Activated CD4-positive, alpha-beta T cell treated with anti-CD3 and anti-CD28 coated beads, Interleukin-2, amount 50 U/mL, for 16 hours (primary cell): ENCODE data around the gene STK40.
A peak's percentile ranks its signal among the peaks of the same experiment; 100 is the strongest.

Experiments
- DNase-seq: peaks from one replicate; pipeline ENCODE4 v3.0.0-alpha.2; 2020

STK40 gene

DNA sequence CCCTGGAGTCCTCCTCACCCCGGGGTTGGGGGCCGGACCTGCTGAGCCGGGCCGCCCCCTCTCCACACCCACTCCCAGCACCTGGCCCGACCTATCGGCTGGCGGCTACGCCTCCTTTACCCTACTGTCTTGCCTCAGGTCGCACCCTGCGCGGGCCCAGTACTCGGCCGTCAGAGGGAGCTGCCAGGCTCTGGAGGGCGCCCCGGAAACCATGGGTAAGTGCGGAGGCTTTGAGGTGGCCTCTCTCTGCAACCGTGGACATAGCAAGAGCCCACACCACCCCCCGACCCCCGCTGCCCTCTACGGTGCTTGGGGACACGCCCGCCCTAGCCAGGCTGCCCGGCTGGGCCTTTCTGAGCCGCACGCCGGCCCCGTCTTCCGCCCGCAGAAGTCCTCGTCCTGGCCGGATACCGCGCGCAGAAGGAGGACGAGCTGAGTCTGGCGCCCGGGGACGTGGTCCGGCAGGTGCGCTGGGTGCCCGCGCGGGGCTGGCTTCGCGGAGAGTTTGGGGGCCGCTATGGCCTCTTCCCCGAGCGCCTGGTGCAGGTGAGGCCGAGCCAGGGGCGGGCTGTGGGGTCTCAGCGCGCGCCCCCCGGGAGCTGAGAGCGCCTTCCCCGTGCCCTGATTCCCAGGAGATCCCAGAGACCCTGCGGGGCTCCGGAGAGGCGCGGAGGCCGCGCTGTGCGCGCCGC is 79.4 kb downstream of the STK40 start, which contains the start of gene SH3D21:
TSS of gene SH3D21 (plus strand) at position 159 of the 692 bp plus-strand sequence. CDS start at position 212, 53 bp downstream.
- peak; percentile 62 for DNase-seq

- no peak for DNase-seq
These were observed 79.9 kb downstream of the STK40 start for GRCh38 chr1:36305915-36306209.

- no peak for DNase-seq
These were observed 80.5 kb downstream of the STK40 start for GRCh38 chr1:36304970-36305914.

DNA sequence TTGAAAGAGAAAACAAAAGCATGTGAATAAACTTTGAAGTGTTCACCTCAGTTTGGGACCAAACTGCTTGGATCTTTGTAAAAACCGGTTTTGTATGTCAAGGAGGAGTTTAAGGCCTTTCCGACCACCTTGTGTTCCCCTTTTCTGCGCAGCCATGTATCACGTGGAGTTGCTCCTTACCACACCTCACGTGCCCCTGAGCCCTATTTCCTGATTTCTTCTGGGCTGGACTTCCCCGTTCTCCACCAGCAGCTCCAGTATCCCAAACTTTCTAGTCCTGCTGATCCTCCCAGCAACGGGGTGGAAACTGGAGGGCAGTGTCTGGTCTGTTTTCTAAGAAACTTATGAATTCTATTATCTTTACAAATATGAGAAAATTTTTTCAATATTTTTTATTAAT is 81.2 kb downstream of the STK40 start:
- DNase-seq = no peak

DNA sequence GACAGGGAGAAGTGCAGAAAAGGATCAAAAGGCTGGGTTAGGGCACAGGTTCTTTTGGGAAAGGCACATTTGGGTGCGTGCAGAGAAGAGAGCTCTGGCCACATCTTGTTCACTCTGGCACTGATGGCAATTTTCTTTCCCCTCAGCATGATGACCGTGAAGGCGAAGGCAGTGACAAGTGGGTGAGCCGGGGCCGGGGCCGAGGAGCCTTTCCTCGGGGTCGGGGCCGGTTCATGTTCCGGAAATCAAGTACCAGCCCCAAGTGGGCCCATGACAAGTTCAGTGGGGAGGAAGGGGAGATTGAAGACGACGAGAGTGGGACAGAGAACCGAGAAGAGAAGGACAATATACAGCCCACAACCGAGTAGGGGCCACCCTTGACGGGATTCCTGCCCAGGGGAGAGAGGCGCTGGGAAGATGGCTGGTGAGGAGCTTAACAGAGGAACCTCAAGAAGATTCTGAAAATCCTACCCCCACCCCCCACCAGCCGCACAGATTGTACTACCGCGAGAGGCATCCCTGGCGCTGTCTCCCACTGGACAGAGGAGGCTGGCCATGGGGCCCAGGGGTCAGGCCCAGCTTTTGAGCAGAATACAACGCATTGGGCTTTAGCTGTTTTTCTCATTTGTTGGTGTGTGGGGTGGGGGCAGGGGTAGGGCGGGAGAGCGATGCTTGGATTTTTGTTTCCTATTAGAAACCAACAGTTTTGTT is 81.9 kb downstream of the STK40 start:
- no peak for DNase-seq

- DNase-seq = no peak
These were observed 82.5 kb downstream of the STK40 start for GRCh38 chr1:36303244-36303643.

GRCh38 chr1:36301220-36301619 is 84.5 kb downstream of the STK40 start:
- no peak for DNase-seq

DNA sequence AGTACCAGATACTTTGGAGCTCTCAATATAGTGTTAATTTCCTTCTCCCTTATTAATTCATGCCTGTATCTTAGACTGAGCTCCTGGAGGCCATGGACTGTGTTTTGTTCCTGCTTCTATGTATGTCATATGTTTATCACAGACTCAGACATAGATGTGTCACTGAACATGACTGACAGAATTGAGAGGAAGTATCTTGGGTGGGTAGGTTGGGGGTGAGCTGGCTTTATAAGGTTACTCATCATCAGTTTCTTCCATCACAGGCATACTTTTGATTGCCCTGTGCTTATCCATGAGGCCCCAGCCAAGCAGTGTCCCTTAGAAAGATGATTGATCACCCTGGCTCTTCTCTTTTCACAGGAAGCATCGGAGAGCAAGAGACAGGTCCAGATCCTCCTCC is 85.2 kb downstream of the STK40 start:
- no peak for DNase-seq

- no peak for DNase-seq
These were observed 87.1 kb downstream of the STK40 start for GRCh38 chr1:36298640-36299039.

- DNase-seq = no peak
These were observed 88.7 kb downstream of the STK40 start for GRCh38 chr1:36297062-36297461.

DNA sequence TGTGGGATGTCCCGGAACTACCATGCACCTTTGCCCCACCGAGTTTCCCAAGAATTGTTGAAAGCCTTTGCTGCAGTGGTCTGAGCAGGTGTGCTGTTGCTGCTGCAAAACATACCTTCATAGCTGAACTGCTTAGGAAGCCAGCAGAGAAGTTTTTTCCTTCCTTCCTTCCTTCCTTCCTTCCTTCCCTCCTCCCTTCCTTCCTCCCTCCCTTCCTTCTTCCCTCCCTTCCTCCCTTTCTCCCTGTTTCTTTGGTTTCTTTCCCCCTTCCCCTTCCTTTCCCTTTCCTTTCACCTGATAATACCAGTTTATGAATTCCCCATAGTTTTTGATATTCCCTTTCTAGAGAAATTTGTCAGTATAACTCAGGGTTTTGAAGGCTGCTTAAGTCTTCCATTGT is 90.3 kb downstream of the STK40 start:
- no peak for DNase-seq
